ENCODE data around the gene PIK3R2. TPM values are rescaled to one million over a fixed set of nuclear protein-coding genes. Genes with fewer than 3 reads are reported as not detected.
A peak's percentile ranks its signal among the peaks of the same experiment; 100 is the strongest.

PIK3R2 gene
- total and polyA plus RNA-seq, 2 of the 8 experiments (the other 6 are each of a cell fraction or from before 2014, with no cell fraction given): 21.7 to 57.1 TPM

- Histone ChIP-seq H2BK15ac (ENCODE audit: low read length) (no peak overlapping the region), H3K4me3 (ENCODE audit: extremely low read depth in 1 of 4, insufficient read depth in 2 of 4, low read depth in 3 of 4, low read length in 4 of 4) (no peak overlapping the region), H3K14ac (ENCODE audit: insufficient read length) (no peak overlapping the region), H2BK5ac (ENCODE audit: low read depth, low read length) (no peak overlapping the region), H3K4me2 (ENCODE audit: insufficient read depth in 1 of 2, low read depth in 2 of 2, low read length in 2 of 2) (no peak overlapping the region), H4K20me1 (replicated peaks in 1 of 2; ENCODE audit: control insufficient read depth in 1 of 2, insufficient read depth in 2 of 2, low read length in 2 of 2) (peaks cover 0 to 2% of the 10 kb centered on the region in 2 experiments), H3K79me1 (ENCODE audit: low read depth, low read length) (no peaks in the 10 kb centered on the region), H3K79me2 (ENCODE audit: control insufficient read depth in 1 of 2, insufficient read depth in 2 of 2, low read length in 2 of 2) (no peaks in the 10 kb centered on the region), H3K9me3 (ENCODE audit: insufficient read depth in 2 of 2, low read depth in 1 of 2, low read length in 1 of 2) (no peaks in the 10 kb centered on the region), H2BK12ac (ENCODE audit: low read depth, low read length) (no peak overlapping the region), H3K27me3 (replicated peaks in 1 of 4; ENCODE audit: control insufficient read depth in 3 of 4, extremely low read depth in 1 of 4, insufficient read depth in 3 of 4, low read length in 3 of 4) (no peaks in the 10 kb centered on the region), H3K4ac (replicated peaks; ENCODE audit: insufficient read length, low read depth, low read length) (no peak overlapping the region), H4K91ac (replicated peaks; ENCODE audit: insufficient read length, low read length) (peak overlapping the region; percentile 39), H3K23me2 (ENCODE audit: low read depth, low read length) (no peaks in the 10 kb centered on the region), H3K4me1 (replicated peaks in 1 of 4; ENCODE audit: control insufficient read depth in 3 of 4, insufficient read depth in 4 of 4, low read length in 3 of 4) (no peaks in the 10 kb centered on the region), H2BK120ac (replicated peaks; ENCODE audit: low read depth, low read length) (no peak overlapping the region), H4K8ac (ENCODE audit: extremely low read depth, insufficient read depth, low read length) (no peak overlapping the region; the same call in 1 of the 2 replicates), H3K36me3 (ENCODE audit: control insufficient read depth in 2 of 4, insufficient read depth in 4 of 4, low read length in 3 of 4) (no peaks in the 10 kb centered on the region), H3K56ac (replicated peaks; ENCODE audit: insufficient read length, low read depth, low read length) (no peak overlapping the region), H3K27ac (ENCODE audit: low read depth, low read length) (no peak overlapping the region), H4K5ac (ENCODE audit: insufficient read length, low read depth, low read length) (no peak overlapping the region), H3K9ac (replicated peaks in 1 of 4; ENCODE audit: extremely low read depth in 1 of 4, low read depth in 3 of 4, low read length in 3 of 4) (no peak overlapping the region), H2AFZ (ENCODE audit: low read length) (no peak overlapping the region), H3K23ac (ENCODE audit: insufficient read length) (no peak overlapping the region), H2AK5ac (ENCODE audit: low read depth, low read length) (no peak overlapping the region), H2BK20ac (ENCODE audit: low read length) (no peak overlapping the region), H3K18ac (ENCODE audit: extremely low read depth, low read length) (no peak overlapping the region)
- TF ChIP-seq CBX8 (IDR thresholded peaks at IDR 0.05; ENCODE audit: borderline replicate concordance, low read depth, low read length) (no peak), POU5F1 (IDR thresholded peaks at IDR 0.05; ENCODE audit: low read depth, low read length) (no peak), JUN (IDR thresholded peaks at IDR 0.05; ENCODE audit: low read depth, low read length) (no peak), CTCF (IDR thresholded peaks at IDR 0.05; ENCODE audit: control extremely low read depth in 1 of 3, insufficient read depth in 1 of 3, low read depth in 1 of 3, low read length in 3 of 3) (no peak), RNF2 (IDR thresholded peaks at IDR 0.05; ENCODE audit: borderline replicate concordance, low read depth, low read length, missing control alignments, poor library complexity, severe bottlenecking) (no peak), TAF7 (optimal IDR thresholded peaks at IDR 0.05; ENCODE audit: borderline replicate concordance, low read depth, low read length) (no peak), KDM5A (IDR thresholded peaks at IDR 0.05; ENCODE audit: low read length) (no peak)
- 93% methylated on average over 14 of the region's 14 CpGs; no CpG with 5 or more reads in 1 of the 2 experiments for WGBS, 2 experiments (ENCODE audit: extremely low coverage in 1 of 2, insufficient coverage in 1 of 2, insufficient read length in 1 of 2, insufficient replicate concordance in 2 of 2, low coverage in 1 of 2, low lambda C conversion rate in 2 of 2, missing lambda C conversion rate in 1 of 2)
- no peak for DNase-seq (ENCODE audit: low read depth in 1 of 2, low spot score in 2 of 2)
- CTCF ChIA-PET (ENCODE audit: partially characterized antibody): interaction anchor here (0.6 to 1.9 kb wide), 4 partner anchors 43 to 175 kb away, joined by 3 to 7 read pairs (median 4); a partner anchor contains a TSS
- no peak for FAIRE-seq
- POLR2A ChIA-PET (ENCODE audit: partially characterized antibody): interaction anchor here (0.6 kb wide), 2 partner anchors 51 to 444 kb away, joined by 3 to 5 read pairs; no protein-coding TSS in a partner anchor
These were observed 58.7 kb downstream of the PIK3R2 start for GRCh38 chr19:18211683-18212082.
